ENCODE results near the gene PCAT7.

DNA sequence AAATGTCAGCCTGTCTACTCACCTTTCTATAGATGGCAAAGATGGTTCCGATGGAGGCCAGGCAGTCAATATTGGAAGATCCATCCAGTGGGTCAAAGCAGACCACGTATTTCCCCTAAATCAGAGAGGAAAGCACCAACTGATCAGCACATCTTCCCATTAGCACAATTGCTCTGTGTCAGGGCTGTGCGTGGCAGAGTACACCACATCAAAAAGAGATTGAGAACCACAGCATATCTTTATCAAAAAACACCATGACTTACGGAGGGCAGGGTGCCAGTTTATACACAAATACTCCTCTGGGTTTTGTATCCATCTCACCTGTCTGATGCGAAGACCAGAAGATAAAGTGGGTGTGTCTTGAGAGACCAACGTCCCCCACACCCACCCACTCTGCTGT lies 29.7 kb downstream of the PCAT7 start:
- TF ChIP-seq, protein P1, sequence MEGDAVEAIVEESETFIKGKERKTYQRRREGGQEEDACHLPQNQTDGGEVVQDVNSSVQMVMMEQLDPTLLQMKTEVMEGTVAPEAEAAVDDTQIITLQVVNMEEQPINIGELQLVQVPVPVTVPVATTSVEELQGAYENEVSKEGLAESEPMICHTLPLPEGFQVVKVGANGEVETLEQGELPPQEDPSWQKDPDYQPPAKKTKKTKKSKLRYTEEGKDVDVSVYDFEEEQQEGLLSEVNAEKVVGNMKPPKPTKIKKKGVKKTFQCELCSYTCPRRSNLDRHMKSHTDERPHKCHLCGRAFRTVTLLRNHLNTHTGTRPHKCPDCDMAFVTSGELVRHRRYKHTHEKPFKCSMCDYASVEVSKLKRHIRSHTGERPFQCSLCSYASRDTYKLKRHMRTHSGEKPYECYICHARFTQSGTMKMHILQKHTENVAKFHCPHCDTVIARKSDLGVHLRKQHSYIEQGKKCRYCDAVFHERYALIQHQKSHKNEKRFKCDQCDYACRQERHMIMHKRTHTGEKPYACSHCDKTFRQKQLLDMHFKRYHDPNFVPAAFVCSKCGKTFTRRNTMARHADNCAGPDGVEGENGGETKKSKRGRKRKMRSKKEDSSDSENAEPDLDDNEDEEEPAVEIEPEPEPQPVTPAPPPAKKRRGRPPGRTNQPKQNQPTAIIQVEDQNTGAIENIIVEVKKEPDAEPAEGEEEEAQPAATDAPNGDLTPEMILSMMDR (IDR thresholded peaks at IDR 0.05), result no peak
- no peak for TF ChIP-seq SP1 (CRISPR knock-in tag; conservative IDR thresholded peaks at IDR 0.05)
- TF ChIP-seq ZNF232 (CRISPR knock-in tag; IDR thresholded peaks at IDR 0.05), result no peak
- TF ChIP-seq FOXP1 (CRISPR knock-in tag; IDR thresholded peaks at IDR 0.05; ENCODE audit: borderline replicate concordance), result no peak
- TF ChIP-seq NR1H2 (CRISPR knock-in tag; IDR thresholded peaks at IDR 0.05), result no peak
- no peak for TF ChIP-seq MYBL2 (CRISPR knock-in tag; IDR thresholded peaks at IDR 0.05)
- TF ChIP-seq, protein P2, sequence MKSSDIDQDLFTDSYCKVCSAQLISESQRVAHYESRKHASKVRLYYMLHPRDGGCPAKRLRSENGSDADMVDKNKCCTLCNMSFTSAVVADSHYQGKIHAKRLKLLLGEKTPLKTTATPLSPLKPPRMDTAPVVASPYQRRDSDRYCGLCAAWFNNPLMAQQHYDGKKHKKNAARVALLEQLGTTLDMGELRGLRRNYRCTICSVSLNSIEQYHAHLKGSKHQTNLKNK (CRISPR knock-in tag; IDR thresholded peaks at IDR 0.05), result no peak
- TF ChIP-seq MXD4 (CRISPR knock-in tag; IDR thresholded peaks at IDR 0.05; ENCODE audit: borderline replicate concordance), result no peak
- TF ChIP-seq, protein P3, sequence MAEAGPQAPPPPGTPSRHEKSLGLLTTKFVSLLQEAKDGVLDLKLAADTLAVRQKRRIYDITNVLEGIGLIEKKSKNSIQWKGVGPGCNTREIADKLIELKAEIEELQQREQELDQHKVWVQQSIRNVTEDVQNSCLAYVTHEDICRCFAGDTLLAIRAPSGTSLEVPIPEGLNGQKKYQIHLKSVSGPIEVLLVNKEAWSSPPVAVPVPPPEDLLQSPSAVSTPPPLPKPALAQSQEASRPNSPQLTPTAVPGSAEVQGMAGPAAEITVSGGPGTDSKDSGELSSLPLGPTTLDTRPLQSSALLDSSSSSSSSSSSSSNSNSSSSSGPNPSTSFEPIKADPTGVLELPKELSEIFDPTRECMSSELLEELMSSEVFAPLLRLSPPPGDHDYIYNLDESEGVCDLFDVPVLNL (CRISPR knock-in tag; IDR thresholded peaks at IDR 0.05; ENCODE audit: borderline replicate concordance, low read depth), result no peak
- no peak for TF ChIP-seq ZNF396 (CRISPR knock-in tag; IDR thresholded peaks at IDR 0.05; ENCODE audit: borderline replicate concordance)

All from WTC11 (cell line).